ENCODE results near the gene RAD21L1. TPM values are rescaled to one million over a fixed set of nuclear protein-coding genes. Genes with fewer than 3 reads are reported as not detected.

RAD21L1 gene
- total RNA-seq, 1 donor from 2014 or later = 0.06 TPM

- DNase-seq (ENCODE audit: low read depth) = no peak
- TF ChIP-seq, protein P1, sequence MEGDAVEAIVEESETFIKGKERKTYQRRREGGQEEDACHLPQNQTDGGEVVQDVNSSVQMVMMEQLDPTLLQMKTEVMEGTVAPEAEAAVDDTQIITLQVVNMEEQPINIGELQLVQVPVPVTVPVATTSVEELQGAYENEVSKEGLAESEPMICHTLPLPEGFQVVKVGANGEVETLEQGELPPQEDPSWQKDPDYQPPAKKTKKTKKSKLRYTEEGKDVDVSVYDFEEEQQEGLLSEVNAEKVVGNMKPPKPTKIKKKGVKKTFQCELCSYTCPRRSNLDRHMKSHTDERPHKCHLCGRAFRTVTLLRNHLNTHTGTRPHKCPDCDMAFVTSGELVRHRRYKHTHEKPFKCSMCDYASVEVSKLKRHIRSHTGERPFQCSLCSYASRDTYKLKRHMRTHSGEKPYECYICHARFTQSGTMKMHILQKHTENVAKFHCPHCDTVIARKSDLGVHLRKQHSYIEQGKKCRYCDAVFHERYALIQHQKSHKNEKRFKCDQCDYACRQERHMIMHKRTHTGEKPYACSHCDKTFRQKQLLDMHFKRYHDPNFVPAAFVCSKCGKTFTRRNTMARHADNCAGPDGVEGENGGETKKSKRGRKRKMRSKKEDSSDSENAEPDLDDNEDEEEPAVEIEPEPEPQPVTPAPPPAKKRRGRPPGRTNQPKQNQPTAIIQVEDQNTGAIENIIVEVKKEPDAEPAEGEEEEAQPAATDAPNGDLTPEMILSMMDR (conservative IDR thresholded peaks at IDR 0.05; ENCODE audit: low read depth, low read length) = peak; percentile 38
- H3K4me3 ChIP-seq (ENCODE audit: low read depth, low read length) = no peak overlapping the region
These were observed 73.7 kb downstream of the RAD21L1 start for GRCh38 chr20:1299522-1299921.

- H3K4me3 ChIP-seq (ENCODE audit: low read depth, low read length) = no peak overlapping the region
- TF ChIP-seq, protein P1 (conservative IDR thresholded peaks at IDR 0.05; ENCODE audit: low read depth, low read length) = no peak
- DNase-seq (ENCODE audit: low read depth) = no peak
These were observed 74.4 kb downstream of the RAD21L1 start for GRCh38 chr20:1300083-1300840.

DNA sequence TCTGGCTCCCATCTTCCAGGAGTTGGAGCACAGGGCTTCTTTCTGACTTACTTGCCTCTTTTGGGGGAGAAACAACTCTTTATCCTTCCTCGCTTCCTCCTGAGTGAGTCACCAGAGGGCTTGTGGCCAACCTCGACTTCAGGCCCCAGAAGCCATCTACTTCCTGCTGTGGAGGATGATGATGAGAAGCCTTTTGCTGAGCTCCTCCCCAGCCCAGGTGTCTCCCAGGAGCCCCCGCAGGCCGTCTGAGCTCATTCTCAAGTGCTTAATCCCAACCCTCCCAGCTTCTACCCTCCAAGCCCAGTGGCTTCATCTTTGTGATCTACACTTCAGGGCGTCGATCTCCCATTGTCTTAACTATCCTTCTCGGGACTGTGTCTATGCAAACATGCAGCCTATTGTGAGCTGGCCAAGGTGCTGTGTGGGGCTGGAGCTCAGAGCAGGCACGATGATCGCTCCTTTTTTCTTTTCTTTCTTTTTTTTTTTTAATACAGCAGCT is 75.2 kb downstream of the RAD21L1 start:
- DNase-seq (ENCODE audit: low read depth) = no peak
- H3K4me3 ChIP-seq (ENCODE audit: low read depth, low read length) = no peak overlapping the region
- TF ChIP-seq, protein P1 (conservative IDR thresholded peaks at IDR 0.05; ENCODE audit: low read depth, low read length) = no peak

DNA sequence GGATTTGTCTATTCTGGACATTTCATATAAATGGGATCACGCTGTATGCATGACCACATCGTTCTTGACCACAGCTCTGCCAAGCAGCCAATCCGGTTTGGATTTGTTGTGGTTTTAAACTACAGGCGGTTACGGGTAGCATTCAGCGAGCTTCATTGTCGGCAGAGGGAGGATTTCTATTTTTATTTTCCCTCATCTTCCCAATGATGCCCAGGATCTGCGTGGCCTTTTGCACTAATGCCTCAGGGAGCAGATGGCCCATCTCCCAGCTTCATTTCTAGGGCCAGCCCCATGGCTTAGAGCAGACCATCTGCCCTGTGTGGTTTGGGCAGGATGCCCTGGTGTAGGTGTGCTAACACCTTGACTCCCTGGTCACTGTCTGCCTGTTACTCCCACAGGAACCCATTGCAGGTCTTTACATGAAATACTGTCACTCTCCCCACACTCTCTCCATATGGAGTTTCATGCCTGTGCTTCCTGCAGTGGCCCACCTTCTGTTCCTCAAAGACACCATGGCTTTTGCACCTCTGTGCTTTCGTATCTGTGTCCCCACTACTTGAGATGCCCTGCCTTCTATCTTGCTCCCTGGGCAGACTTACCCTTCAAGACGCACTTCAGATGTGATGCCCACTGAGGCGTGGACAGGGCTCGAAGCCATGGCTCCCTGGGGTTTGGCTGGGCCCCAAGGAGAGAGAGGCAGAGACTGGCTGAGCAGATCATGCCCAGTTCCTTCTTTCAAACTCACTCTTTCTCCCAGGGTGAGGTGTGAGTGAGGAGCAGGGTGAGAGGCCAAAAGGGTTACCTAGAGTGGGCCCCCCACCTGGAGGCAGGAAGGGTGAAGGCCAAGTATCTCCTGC is 77.1 kb downstream of the RAD21L1 start:
- no peak overlapping the region for H3K4me3 ChIP-seq (ENCODE audit: low read depth, low read length)
- TF ChIP-seq, protein P1 (conservative IDR thresholded peaks at IDR 0.05; ENCODE audit: low read depth, low read length) = no peak
- DNase-seq (ENCODE audit: low read depth) = no peak

- TF ChIP-seq, protein P1 (conservative IDR thresholded peaks at IDR 0.05; ENCODE audit: low read depth, low read length) = no peak
- DNase-seq (ENCODE audit: low read depth) = no peak
- H3K4me3 ChIP-seq (ENCODE audit: low read depth, low read length) = no peak overlapping the region
These were observed 79.1 kb downstream of the RAD21L1 start for GRCh38 chr20:1304710-1305515.

Other genes starting within 250 kb of the RAD21L1 start
- gene RSPO4, start 223.7 kb upstream of the RAD21L1 start, total RNA-seq = 0.07 and 1.2 TPM in 2 replicates
- 156 and 171 TPM in 2 replicates for gene PSMF1, start 107.4 kb upstream of the RAD21L1 start, total RNA-seq
- gene TMEM74B, start 41.1 kb upstream of the RAD21L1 start, total RNA-seq = 1.2 TPM in 1 of 2 replicates, not detected in the other
- not detected in 2 replicates for gene C20orf202, start 22.6 kb upstream of the RAD21L1 start, total RNA-seq
- gene SNPH, start 40.2 kb downstream of the RAD21L1 start, total RNA-seq = 4.6 and 7.2 TPM in 2 replicates
- 2.8 and 5.1 TPM in 2 replicates for gene SDCBP2, start 103.1 kb downstream of the RAD21L1 start, total RNA-seq
- gene FKBP1A, start 167.0 kb downstream of the RAD21L1 start, total RNA-seq = 129 and 188 TPM in 2 replicates
- 58.6 and 61.6 TPM in 2 replicates for gene NSFL1C, start 240.8 kb downstream of the RAD21L1 start, total RNA-seq